Gastroesophageal sphincter (tissue), 3 donors: ENCODE measurements around the gene GALNS.

ENCODE experiments used
- EP300 ChIP-seq: sonication (generic); formaldehyde crosslinking; IDR thresholded peaks from one replicate; pipeline ENCODE4 v1.6.1; 2017; ENCODE audit warnings: antibody characterized with exemption, mild to moderate bottlenecking
- TF ChIP-seq, protein P1 (sequence below), 4 experiments: fragments of 200-600 bp in 2 of 4; fragments of 450-650 bp in 2 of 4; sonication (generic) in 1 of 4; IDR thresholded peaks; one replicate each; pipeline ENCODE4 v1.5.1; 2017 to 2019; ENCODE audit warnings: antibody characterized with exemption in 4 of 4, mild to moderate bottlenecking in 2 of 4, moderate library complexity in 2 of 4

- no peak for TF ChIP-seq EP300
- TF ChIP-seq, protein P1, sequence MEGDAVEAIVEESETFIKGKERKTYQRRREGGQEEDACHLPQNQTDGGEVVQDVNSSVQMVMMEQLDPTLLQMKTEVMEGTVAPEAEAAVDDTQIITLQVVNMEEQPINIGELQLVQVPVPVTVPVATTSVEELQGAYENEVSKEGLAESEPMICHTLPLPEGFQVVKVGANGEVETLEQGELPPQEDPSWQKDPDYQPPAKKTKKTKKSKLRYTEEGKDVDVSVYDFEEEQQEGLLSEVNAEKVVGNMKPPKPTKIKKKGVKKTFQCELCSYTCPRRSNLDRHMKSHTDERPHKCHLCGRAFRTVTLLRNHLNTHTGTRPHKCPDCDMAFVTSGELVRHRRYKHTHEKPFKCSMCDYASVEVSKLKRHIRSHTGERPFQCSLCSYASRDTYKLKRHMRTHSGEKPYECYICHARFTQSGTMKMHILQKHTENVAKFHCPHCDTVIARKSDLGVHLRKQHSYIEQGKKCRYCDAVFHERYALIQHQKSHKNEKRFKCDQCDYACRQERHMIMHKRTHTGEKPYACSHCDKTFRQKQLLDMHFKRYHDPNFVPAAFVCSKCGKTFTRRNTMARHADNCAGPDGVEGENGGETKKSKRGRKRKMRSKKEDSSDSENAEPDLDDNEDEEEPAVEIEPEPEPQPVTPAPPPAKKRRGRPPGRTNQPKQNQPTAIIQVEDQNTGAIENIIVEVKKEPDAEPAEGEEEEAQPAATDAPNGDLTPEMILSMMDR (IDR thresholded peaks at IDR 0.05), result no peak
Measured at GRCh38 chr16:88821168-88821850, 35.4 kb downstream of the GALNS start.
